NCI-H187 (cell line): Measurements from ENCODE around the gene CNGB1.

Source experiments
- DNase-seq, 2 experiments: peaks; one replicate each; lab custom pipeline; 2025; lab: John Stamatoyannopoulos, UW

CNGB1 gene

GRCh38 chr16:57972306-57972705, 1.4 kb upstream of the CNGB1 start:
- no peak for DNase-seq

DNA sequence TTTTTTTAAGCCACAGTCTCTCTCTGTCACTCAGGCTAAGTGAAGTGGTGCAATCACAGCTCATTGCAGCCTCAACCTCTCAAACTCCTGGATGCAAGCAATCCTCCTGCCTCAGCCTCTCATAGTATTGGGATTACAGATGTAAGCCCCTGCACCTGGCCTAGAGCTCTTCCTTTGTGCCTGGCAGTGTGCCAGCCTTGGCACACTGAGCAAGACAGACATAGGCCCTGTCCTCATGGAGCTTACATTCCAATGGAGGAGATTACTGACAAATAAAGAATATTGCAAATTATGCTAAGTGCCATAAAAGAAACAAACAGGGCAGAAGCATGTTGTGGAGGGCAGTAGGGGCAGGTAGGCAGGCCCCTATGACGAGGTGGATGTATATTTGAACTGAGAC, 920 bp upstream of the CNGB1 start:
- DNase-seq, result no peak

DNA sequence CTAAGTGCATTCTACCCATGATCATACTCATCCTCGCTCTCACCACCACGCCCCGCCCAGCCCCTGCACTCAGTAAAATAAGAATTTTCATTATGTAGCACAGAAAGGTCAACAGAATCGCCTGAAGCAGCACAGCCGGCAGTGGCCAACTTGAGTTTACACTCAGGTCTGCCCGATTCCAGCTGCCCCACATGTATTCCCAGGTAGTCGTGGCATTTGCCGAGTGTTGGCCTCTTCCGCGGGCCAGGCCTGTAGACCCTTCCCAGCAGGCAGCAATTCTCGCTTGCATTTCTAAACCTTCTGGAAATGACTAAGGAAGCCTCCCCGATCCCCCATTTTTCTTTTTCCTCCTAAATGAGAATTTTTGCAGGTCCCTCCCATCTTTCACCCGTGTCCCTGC, 609 bp downstream of the CNGB1 start:
- no peak for DNase-seq

GRCh38 chr16:57969451-57970123, 1.3 kb downstream of the CNGB1 start:
- DNase-seq, result no peak

DNA sequence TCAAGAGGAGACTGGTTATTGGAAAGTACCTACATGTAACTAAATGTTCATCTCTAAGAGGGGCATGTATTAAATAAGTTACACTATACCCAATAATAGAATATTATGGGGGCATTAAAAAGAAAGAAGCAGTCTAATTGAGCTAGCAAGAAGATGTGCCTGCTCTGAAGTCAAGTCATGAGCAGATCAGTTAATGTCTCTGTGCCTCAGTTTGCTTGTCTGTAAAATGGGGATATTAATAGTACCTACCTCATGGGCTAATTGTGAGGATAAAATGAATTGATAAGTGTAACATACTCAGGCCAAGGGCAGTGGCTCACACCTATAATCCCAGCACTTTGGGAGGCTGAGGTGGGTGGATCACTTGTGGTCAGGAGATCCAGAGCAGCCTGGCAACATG, 3.0 kb downstream of the CNGB1 start:
- DNase-seq, result no peak

DNA sequence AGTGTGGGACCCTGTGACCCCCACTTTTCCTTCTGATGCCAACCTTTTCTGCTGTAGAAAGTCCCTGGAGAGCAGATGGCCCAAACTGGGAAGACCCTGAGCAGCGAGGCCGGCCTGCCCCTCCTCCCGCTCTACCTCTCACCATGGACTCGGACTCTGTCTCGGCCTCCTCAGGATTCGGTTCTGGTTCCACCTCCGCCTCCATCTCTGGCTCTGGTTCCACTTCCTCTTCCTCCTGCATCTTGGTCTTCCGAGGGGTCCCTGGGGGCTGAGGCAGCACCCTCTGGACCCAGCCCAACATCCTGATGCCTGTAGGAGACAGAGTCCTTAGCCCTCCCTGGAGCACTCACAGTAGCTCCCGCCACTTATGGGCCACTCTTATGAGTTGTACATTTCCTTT, 3.9 kb downstream of the CNGB1 start:
- no peak for DNase-seq

- no peak for DNase-seq
Observed at GRCh38 chr16:57966204-57966771, 4.6 kb downstream of the CNGB1 start.

GRCh38 chr16:57964157-57964700, 6.7 kb downstream of the CNGB1 start:
- DNase-seq, result no peak

GRCh38 chr16:57962756-57963155, 8.2 kb downstream of the CNGB1 start:
- DNase-seq, result no peak

GRCh38 chr16:57962046-57962445, 8.9 kb downstream of the CNGB1 start:
- no peak for DNase-seq

- no peak for DNase-seq
Observed at GRCh38 chr16:57961538-57961937, 9.4 kb downstream of the CNGB1 start.

DNA sequence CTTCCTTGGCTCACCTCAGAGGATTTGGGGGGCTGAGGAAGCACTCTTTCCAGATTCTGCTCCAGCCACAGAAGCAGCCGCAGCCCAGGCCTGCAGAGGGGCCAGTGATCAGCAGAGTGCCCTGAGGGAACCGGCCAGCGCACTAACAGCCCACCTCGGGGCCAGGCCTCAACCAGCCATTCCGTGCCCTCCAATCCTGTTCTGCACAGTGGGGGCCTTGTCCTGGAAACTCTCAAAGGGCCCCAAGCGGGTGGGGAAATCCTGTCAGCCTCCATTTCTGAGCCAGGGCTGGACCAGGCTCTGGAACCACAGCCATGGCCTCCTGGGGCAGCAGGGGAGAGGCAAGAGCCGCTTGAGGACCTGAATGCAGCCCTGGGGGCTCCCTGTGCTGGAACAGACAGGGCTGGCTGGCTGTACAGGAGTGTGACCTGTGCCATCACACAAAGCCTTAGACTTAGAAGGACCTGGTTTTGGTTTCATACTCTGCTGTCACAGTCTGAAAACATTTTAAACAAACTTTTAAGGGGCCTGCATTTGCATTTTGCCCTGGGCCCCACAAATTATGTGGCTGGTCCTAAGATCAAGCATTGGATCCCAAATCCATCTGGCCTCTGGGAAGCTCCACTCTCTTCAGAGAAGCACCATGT, 10.0 kb downstream of the CNGB1 start:
- DNase-seq, result no peak

DNA sequence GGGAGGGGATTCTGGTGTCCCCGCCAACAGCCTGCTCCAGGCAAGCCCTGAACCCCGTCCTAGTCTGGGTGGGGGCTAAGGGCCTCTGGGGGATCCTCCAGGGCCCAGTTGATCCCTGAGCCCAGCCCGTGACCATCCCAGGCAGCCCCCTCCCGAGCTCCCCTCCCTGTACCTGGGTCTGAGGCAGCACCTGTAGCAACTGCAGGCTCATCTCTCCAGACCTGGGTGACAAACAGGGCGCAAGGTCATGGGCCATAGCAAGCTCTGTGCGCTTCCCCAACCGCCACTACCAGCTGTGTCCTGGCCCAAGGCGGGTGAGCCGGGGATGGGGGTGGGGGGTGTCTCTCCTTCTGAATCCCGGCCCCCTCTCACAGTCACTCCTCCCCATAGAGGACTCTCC, 10.6 kb downstream of the CNGB1 start:
- no peak for DNase-seq

DNA sequence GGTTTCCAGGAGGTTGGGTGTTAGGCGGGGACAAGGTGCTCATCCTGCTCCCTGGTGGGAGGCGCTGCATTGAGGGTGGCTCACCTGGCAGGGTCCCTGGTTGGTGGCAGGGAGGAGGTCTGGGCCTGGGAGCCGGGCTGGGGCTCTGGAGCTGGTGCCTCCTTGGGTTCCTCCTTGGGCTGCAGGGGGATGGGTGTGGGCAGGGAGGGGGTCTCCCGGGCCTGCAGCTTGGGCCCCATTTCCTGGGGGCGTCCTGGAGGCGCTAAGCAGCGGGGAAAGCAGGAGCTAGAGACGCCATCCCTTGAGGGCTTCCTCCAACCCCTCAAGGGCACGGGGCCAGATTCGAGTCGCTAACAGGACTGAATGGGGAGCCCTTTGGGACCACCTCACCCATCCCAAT, 11.1 kb downstream of the CNGB1 start:
- no peak for DNase-seq

GRCh38 chr16:57959121-57959520, 11.8 kb downstream of the CNGB1 start:
- no peak for DNase-seq

GRCh38 chr16:57958544-57958943, 12.4 kb downstream of the CNGB1 start:
- no peak for DNase-seq

DNA sequence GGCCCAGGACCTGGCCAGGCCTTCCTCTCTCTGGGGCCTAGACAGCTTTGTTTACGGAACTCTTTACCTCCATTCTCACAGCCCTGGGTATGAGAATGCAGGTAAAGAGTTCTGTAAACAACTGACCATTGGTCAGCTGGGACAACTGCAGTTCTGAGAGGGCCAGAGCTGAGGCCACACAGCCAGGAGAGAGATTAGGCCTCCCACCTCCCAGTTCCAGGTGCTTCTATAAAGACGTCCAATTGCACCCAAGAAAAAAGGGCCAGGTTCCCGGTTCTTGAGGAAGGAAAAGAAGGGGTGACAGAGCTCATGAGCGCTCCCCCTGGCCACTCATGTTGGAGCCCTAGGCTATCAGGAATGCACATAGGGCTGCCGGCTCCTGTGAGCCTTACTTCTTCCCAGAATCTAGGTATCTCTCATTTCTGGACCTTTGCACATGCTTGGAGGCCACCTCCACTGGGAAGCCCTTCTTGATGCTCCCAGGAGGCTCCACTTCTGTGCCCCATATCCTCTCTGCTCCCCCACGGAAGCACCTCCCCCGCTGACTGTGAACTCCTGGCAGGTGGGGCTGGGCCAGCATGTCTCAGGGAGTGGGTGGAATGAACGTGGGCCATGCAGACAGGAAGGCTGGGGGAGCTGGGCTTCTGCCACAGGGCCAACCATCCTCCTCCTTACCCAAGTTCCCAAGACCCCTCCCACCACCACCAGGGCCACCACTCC, 13.1 kb downstream of the CNGB1 start:
- DNase-seq, result no peak

GRCh38 chr16:57956924-57957672, 13.8 kb downstream of the CNGB1 start:
- DNase-seq, result no peak

GRCh38 chr16:57956270-57956808, 14.6 kb downstream of the CNGB1 start:
- no peak for DNase-seq

GRCh38 chr16:57955572-57956188, 15.2 kb downstream of the CNGB1 start:
- no peak for DNase-seq

- DNase-seq, result no peak
Observed at GRCh38 chr16:57953857-57954256, 17.1 kb downstream of the CNGB1 start.
